NCI-H526 (cell line): Measurements from ENCODE around the gene ZNRF2.
"Not testable (repeated sequence)": the region's sequence is repeated elsewhere in the genome, so short reads cannot be mapped to it uniquely, and the experiment has no call there.

Source experiments
- DNase-seq, 2 experiments: peaks; one replicate each; lab custom pipeline; 2025; lab: John Stamatoyannopoulos, UW

The ZNRF2 gene

DNA sequence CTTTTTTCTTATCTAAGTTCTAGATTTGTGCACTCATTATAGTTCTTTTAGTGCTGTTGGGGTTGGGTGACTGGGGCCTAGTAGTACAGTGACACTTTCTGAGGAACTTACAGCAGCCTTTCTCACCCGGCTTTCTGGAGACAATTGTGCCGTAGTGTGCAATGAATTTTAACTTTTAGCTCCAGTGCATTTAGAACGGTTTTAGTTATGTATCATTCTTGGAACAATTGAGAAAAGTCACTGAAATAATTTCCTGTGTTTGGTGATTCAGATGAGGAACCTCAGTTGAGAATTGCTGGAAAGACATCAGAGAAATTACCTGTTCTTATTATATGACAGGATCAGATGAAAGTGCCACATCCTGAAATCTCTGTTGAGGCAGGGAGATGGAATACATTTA, 3.2 kb downstream of the ZNRF2 start:
- DNase-seq = not testable (repeated sequence)

GRCh38 chr7:30289634-30290033, 5.2 kb downstream of the ZNRF2 start:
- not testable (repeated sequence) for DNase-seq

- DNase-seq = not testable (repeated sequence)
These were observed 5.9 kb downstream of the ZNRF2 start for GRCh38 chr7:30290317-30290716.

GRCh38 chr7:30292416-30293038, 8.1 kb downstream of the ZNRF2 start:
- DNase-seq = peak in 1 of 2 experiments; percentile 6

DNA sequence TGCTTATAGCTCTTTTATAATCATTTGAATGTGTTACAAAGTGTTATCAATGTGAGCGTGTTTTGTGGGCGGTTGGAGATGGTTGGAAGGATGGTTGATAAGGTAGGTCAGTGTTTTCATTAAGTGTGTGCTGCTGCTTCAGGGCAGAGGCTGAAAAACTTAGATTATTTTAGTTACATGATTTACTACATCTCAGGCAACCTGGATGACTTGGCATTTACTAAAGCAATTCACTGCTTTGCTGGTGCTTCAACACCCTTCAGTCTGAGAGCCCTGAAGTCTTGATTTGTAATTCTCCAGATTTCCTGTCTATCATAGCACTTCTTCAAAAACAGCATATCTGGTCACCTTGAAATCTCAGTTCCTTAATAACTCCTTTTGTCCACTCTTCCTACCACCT, 11.9 kb downstream of the ZNRF2 start:
- not testable (repeated sequence) for DNase-seq

GRCh38 chr7:30297499-30297898, 13.1 kb downstream of the ZNRF2 start:
- DNase-seq = not testable (repeated sequence)

DNA sequence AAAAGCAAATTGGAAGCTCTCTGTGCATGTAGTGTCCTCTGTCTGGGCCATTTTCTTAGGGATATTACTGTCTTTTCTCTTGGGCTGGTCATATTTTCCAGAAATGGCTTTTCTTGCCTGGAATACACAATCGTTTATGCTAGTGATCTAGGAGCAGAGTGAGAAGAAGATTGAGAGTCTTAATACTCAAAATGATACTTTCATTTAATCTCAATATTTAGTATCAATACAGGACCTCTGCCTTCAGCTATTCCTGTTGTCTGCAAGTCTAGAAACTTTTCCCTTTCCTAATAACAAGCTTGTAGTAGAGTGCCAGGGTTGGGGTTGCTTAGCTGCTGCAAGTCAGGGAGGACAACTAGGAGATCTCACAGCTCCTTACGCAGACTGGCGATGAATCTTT, 14.0 kb downstream of the ZNRF2 start:
- not testable (repeated sequence) for DNase-seq

DNA sequence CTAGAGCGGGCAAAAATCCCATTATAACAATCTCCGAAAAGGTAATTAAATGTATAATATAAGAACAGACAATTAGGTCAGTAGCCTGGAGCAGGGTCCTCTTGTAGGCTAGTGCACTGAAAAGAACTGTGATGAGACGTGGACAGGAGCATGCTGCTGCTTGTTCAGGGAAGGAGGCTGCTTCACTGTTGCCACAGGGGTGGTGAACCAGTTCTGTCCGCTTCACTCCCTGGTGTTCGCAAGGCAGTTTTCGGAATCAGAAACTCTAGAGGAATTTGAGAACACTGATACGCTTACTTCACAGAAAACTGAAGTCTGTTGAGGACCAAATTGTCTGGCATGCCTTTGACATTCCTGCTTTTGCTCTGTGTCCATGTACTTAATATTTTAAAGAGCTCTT, 17.4 kb downstream of the ZNRF2 start:
- no peak for DNase-seq

DNA sequence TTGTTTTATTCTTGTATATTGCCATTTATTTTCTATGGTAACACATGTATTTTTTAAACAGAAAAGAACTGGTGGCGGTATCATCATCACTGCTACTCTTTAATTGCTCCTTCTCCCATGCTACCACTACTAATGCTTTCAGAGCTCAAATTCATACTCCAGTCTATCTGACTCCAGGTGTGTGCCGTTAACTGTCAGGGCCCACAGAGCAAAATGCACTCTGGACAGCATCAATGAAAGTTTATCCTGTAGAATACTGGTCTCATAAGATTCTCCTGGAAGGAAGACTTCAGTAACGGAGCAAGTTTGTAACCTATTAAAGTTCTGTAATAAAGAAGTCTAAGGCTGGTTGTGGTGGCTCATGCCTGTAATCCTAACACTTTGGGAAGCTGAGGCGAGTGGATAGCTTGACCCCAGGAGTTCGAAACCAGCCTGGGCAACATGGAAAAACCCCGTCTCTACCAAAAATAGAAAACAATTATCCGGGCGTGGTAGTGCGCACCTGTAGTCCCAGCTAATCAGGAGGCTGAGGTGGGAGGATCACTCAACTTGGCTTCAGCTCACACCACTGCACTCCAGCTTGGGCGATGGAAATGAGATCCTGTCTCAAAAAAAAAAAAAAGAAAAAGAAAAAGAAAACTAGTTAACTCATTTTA, 18.4 kb downstream of the ZNRF2 start:
- no peak for DNase-seq

DNA sequence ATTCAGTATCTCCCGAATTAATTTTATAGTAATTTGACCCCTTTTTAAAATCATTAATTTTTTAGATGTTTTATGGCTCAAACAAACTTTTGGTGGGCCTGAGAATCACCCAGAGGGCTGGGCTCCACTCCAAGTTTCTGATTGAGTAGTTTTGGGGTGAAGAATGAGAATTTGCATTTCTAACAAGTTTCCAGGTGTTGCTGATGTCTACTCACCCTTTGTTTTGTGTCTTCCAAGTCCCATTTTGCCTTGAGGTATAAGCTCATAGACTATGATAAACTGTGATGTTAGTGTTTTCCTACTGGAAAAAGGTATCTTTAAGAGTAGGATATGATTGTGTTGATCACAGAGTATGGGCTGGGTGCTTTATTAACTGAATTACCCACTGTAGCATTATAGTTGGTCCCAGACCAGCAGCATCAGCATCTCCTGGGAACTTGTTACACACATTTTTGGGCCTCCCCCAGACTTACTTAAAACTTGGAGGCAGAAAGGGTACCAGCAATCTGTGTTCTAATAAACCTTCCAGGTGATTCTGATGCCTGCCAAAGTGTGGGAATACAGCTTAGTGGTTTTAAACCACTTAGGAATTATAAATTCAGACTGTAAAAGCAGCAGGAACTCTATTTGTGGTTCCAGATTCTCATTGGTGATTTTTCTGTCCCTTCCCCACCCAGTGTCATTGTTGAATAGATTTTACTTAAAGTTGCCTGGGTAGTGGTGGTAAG, 19.1 kb downstream of the ZNRF2 start:
- DNase-seq = no peak

DNA sequence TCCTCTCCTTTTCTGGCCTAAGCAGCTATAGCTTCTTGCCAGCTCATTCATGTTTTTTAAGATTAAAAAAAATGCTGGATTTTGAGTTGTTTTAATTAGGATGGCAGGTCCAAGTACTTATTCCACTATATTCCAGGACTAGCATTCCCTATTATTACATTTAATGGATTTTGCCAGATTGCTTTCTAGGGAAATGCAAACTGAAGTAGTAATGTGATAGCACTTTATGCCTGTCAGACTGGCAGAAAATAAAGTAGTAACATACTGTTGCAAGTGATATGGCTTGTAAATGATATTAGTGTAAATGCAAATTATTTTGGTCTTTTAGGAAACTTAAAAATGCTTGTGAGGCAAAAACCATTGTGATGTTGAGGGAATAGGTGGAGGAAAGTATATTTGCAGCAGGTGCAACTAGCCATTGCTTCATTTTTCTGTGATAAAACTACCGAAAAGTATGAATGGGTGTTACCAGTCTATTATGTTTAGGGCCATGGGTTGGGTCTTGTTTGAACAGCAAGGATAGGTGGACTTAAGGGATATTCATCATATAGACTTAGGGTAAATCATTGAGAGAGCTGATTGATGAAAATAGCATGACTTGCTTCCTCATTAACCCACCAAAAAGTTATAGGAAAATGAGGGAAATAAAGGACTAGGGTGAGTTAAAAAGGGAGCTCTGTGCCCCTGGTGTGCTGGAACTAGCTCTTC, 19.9 kb downstream of the ZNRF2 start:
- peak in 1 of 2 experiments; percentile 20 for DNase-seq

DNA sequence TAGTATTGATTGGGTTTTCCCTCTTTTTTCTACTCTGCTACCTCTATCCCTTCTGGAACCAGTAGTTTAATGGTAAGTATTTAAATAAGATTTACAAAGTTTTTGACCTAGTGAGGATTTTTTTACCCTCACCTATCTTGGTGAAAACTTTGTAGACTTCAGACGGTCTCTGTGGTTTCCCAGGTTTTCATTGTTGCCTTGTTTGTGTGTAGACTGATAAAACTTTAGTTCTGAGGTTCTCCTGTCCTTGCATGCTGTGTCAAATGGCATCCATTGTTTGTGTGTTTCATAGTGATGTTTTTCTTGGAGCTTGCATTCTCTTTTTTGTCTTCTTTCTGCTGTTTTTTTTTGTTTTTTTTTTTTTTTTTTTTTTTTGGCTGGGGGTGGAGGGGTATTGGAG, 22.6 kb downstream of the ZNRF2 start:
- no peak for DNase-seq

DNA sequence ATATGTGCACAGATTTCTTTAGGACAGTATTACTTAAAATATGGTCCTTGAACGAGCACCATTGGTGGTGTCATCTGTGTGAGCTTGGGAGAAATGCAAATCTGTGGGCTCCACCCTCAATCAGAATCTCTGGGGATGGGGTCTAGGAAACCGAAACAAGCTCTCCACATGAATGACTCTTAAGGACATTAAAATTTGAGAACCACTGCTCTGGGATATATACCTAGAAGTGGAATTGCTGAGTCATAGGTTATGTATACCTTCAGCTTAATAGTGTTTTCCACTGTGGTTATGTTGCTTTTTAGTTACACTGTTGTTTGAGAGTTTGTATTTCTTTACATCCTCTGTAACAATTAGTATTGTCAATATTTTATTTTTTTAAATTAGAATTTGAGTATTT, 24.0 kb downstream of the ZNRF2 start:
- DNase-seq = peak; percentile 19 to 44

DNA sequence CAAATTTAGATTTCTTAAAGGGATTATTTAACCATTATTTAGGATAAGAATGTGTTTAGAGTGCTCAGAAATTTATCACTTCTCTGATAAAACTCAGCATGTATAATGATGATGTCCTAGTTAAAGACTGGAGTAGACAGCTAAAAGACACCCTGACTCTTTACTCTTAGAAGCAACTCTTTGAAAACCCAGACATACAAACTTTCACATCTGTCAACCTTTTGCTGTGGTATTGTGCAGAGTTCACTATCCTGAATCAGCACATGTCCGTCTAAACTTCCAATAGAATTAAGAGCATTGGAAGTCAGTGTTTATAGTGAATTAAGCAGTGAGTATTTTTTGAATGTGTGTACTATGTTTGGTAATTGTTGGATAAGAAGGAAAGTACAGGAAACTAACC, 24.9 kb downstream of the ZNRF2 start:
- DNase-seq = no peak

GRCh38 chr7:30309842-30310435, 25.5 kb downstream of the ZNRF2 start:
- no peak for DNase-seq

- no peak for DNase-seq
These were observed 26.4 kb downstream of the ZNRF2 start for GRCh38 chr7:30310674-30311362.

DNA sequence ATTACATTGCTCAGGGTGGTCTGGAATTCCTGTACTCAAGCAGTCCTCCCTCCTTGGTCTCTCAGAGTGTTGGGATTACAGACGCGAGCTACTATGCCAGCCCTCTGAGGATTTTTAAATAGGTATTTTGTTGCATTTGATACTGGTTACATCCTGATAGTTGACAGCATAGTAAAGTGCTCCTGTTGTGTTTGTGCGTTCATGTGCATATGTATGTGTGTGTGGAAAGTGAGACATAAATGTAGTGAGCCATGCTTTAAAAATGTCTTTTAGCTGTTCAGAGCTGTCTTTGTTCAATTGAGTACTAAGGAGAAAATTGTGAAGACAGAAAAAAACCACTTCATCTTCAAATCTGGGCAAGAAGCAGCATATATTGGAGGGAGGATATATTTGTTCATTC, 27.8 kb downstream of the ZNRF2 start:
- no peak for DNase-seq

DNA sequence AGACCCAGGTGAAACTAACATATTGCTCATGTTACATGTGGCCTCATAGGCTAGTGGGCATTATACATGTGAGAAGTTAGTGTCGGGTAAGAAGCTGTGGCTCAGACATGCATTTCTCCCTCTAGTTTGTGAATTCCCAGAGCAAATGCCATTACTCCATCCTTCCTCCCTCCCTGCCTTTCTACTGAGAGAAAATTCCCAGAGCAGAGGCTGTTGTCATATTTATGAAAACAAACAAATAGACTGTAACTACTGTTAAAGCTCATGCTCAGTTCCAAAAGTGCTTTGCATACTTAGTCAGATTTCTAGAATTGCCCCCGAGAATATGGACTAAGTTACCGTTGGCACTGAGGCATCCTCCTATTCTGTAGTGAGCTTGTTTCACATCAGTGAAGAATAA, 29.0 kb downstream of the ZNRF2 start:
- DNase-seq = peak in 1 of 2 experiments; percentile 23

DNA sequence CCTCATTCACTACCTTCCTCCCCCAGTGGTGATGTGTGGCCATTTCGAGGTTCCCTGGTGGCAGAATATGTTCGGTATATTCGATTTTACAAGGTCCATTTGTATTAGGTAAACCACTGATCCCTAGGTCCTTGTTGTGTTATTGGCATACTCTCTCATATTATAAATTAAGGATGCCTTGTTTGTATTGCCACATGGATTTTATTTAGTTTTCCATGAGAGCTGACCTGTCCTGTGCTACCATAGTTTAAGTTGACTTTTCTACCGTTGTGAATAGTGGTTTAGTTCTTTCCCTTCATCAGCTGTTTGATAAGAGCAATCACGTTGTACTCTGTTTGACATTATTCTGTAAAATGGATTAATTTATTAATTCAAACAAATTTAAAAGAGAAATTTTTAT, 29.4 kb downstream of the ZNRF2 start:
- no peak for DNase-seq

DNA sequence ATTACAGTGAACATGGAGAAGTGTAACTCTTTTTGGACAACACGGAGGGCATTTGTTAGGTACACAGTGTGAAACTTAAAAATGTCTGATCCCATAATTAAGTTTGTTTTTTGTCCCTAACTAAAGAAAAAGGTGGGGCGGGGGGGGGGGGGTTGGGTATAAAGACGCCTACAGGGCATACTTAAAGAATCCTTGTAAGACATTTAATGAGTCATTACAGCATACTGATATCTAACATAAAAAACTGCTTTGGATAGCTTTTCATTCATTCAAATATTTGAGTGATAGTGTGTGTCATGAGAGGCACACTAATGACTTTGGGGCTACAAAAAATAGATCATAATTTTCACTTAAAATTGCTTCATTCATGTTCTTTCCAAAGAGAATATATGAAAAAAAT, 31.2 kb downstream of the ZNRF2 start:
- DNase-seq = no peak

- no peak for DNase-seq
These were observed 36.0 kb downstream of the ZNRF2 start for GRCh38 chr7:30320392-30320791.
